ENCODE measurements around the gene ARHGAP30.
"Not testable (repeated sequence)": the region's sequence is repeated elsewhere in the genome, so short reads cannot be mapped to it uniquely, and the experiment has no call there.

- not testable (repeated sequence) for TF ChIP-seq SIN3A (IDR thresholded peaks at IDR 0.05; ENCODE audit: low read depth); CTCF (IDR thresholded peaks at IDR 0.05 in 2 of 3, conservative IDR thresholded peaks at IDR 0.05 in 1 of 3; ENCODE audit: borderline replicate concordance in 1 of 3, insufficient read depth in 1 of 3, low read depth in 2 of 3, low read length in 2 of 3); ZNF274 (IDR thresholded peaks at IDR 0.05; ENCODE audit: low read depth, low read length); JUND (IDR thresholded peaks at IDR 0.05); MAX (IDR thresholded peaks at IDR 0.05); EZH2 (IDR thresholded peaks at IDR 0.05); EGR1 (IDR thresholded peaks at IDR 0.05; ENCODE audit: low read depth); ZFX (IDR thresholded peaks at IDR 0.05); RAD21 (IDR thresholded peaks at IDR 0.05; ENCODE audit: low read depth)
Observed at GRCh38 chr1:161029466-161029865, 40.2 kb downstream of the ARHGAP30 start.
